ENCODE results near the gene SS18L1.

Gene SS18L1

DNA sequence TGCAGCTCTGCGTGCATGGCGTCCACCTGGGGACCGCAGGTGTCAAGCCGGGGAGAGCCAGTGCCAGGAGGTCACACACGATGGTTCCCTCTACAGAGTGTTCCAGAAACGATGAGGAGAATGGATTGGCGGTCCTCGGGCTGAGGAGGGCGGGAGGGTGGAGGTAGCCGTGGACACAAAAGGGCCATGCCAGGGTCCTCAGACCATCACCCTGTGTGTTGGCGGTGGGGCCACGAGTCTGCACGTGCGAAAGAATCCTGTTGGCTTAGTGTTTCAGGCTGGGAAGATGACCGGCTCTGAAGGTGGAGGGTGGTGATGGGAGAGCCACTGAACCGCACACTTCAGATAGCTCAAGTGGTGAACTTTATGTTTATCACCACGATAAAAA lies 62.8 kb downstream of the SS18L1 start:
- no peak for DNase-seq (ENCODE audit: low read depth in 1 of 2, low spot score in 1 of 2)
- no peak for TF ChIP-seq SPI1 (IDR thresholded peaks at IDR 0.05; ENCODE audit: borderline replicate concordance, low read depth)
- TF ChIP-seq, protein P1, sequence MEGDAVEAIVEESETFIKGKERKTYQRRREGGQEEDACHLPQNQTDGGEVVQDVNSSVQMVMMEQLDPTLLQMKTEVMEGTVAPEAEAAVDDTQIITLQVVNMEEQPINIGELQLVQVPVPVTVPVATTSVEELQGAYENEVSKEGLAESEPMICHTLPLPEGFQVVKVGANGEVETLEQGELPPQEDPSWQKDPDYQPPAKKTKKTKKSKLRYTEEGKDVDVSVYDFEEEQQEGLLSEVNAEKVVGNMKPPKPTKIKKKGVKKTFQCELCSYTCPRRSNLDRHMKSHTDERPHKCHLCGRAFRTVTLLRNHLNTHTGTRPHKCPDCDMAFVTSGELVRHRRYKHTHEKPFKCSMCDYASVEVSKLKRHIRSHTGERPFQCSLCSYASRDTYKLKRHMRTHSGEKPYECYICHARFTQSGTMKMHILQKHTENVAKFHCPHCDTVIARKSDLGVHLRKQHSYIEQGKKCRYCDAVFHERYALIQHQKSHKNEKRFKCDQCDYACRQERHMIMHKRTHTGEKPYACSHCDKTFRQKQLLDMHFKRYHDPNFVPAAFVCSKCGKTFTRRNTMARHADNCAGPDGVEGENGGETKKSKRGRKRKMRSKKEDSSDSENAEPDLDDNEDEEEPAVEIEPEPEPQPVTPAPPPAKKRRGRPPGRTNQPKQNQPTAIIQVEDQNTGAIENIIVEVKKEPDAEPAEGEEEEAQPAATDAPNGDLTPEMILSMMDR (IDR thresholded peaks at IDR 0.05; ENCODE audit: insufficient read depth, low read length), result no peak
- Histone ChIP-seq H3K27ac (replicated peaks) (no peak overlapping the region), H3K27me3 (ENCODE audit: insufficient read depth, poor library complexity, severe bottlenecking) (peaks cover 18% of the 10 kb centered on the region), H3K4me3 (replicated peaks; ENCODE audit: insufficient read depth, low read length) (no peak overlapping the region)

DNA sequence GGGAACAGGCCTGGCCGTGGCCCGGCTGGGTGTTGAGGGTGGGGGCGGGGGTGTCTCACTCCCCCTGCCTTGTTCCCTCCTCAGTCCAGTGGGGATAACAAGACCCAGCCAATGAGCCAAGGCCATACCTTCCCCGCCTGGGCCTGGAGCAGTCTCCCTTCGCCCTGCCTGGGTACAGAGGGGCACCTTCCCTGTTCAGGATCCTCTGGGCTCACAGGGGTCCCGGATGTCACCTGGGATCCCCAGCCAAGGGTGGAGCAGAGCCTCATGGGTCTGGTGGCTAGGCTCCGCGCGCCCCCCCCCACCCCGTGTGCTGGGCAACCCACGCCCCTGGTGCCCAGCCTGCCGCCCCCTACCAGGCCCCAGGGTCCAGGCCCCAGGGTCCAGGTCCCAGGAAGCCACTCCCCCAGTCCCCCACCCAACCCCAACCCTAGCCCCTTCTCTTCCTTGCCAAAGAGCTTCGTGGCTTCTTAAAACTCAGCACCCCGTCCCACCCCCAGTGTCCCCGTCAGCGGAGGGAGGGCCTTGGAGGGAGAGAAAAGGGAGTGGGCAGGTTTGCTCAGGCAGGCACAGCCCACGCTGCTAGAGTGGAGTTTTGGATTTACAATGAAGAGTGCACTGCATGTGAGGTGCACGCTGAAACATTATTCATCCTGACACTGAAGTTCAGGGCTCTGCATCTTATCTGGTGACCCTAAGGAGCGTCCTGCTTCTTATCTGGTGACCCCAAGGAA lies 64.7 kb downstream of the SS18L1 start:
- DNase-seq (ENCODE audit: low read depth in 1 of 2, low spot score in 1 of 2), result no peak
- TF ChIP-seq, protein P2, sequence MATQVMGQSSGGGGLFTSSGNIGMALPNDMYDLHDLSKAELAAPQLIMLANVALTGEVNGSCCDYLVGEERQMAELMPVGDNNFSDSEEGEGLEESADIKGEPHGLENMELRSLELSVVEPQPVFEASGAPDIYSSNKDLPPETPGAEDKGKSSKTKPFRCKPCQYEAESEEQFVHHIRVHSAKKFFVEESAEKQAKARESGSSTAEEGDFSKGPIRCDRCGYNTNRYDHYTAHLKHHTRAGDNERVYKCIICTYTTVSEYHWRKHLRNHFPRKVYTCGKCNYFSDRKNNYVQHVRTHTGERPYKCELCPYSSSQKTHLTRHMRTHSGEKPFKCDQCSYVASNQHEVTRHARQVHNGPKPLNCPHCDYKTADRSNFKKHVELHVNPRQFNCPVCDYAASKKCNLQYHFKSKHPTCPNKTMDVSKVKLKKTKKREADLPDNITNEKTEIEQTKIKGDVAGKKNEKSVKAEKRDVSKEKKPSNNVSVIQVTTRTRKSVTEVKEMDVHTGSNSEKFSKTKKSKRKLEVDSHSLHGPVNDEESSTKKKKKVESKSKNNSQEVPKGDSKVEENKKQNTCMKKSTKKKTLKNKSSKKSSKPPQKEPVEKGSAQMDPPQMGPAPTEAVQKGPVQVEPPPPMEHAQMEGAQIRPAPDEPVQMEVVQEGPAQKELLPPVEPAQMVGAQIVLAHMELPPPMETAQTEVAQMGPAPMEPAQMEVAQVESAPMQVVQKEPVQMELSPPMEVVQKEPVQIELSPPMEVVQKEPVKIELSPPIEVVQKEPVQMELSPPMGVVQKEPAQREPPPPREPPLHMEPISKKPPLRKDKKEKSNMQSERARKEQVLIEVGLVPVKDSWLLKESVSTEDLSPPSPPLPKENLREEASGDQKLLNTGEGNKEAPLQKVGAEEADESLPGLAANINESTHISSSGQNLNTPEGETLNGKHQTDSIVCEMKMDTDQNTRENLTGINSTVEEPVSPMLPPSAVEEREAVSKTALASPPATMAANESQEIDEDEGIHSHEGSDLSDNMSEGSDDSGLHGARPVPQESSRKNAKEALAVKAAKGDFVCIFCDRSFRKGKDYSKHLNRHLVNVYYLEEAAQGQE (IDR thresholded peaks at IDR 0.05; ENCODE audit: insufficient replicate concordance, low read depth), result no peak
- no peak for TF ChIP-seq GABPA (IDR thresholded peaks at IDR 0.05; ENCODE audit: low read depth)
- Histone ChIP-seq H3K27ac (replicated peaks) (no peak overlapping the region), H3K27me3 (ENCODE audit: insufficient read depth, poor library complexity, severe bottlenecking) (peaks cover 21% of the 10 kb centered on the region), H3K4me3 (replicated peaks; ENCODE audit: insufficient read depth, low read length) (no peak overlapping the region)

DNA sequence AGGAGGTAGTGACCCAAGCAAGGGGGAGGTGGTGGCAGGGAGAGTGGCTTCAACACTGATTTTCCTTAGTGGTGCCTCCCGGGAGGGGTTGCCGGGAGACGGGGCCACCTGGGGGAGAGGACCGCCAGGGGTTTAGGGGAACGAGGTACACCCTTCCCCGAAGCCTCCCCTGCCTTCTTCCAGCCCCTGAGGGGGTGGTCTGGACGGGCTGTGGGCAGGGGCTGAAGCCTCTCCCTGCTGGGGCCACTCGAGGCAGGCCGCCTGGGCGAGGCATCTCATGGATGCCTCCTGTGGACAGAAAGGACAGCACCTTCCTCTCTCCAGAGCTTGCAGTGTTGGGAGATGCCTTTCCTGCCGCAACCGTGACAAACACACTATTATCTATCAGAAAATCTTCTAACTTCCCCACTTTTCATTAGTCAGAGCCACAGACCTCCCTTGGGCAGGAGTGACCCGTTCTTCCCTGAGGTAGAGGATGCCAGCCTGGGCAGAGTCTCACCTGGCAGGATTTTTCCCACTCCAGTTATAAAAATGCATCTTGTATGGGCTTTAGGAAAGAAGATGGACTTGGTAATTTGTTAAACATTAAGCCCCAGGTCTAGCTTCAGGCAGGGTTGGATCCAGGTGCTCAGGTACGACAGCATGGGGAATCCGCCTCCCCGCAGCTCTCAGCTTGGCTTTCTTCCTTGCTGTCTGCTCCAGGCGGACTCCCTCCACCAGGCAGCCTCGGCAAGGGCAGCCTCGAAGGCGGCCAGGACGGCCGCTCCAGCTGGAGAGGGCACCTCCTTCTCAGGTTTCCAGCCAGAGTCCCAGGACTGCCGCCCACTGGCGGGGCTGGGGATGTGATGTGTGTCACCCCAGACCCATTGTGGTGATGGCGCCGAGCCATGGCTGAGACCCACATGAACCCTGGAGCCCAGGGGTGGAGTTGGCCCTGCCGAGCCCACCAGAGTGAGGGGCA lies 65.5 kb downstream of the SS18L1 start:
- TF ChIP-seq POLR2AphosphoS5 (IDR thresholded peaks at IDR 0.05; ENCODE audit: low read depth) (no peak), SPI1 (IDR thresholded peaks at IDR 0.05; ENCODE audit: borderline replicate concordance, low read depth) (no peak), GABPA (IDR thresholded peaks at IDR 0.05; ENCODE audit: low read depth) (no peak)
- TF ChIP-seq, protein P2 (IDR thresholded peaks at IDR 0.05; ENCODE audit: insufficient replicate concordance, low read depth), result no peak
- TF ChIP-seq, protein P1 (IDR thresholded peaks at IDR 0.05; ENCODE audit: insufficient read depth, low read length), result no peak
- no peak for DNase-seq (ENCODE audit: low read depth in 1 of 2, low spot score in 1 of 2)
- Histone ChIP-seq H3K27ac (replicated peaks) (no peak overlapping the region), H3K27me3 (ENCODE audit: insufficient read depth, poor library complexity, severe bottlenecking) (peaks cover 21% of the 10 kb centered on the region), H3K4me3 (replicated peaks; ENCODE audit: insufficient read depth, low read length) (no peak overlapping the region)

DNA sequence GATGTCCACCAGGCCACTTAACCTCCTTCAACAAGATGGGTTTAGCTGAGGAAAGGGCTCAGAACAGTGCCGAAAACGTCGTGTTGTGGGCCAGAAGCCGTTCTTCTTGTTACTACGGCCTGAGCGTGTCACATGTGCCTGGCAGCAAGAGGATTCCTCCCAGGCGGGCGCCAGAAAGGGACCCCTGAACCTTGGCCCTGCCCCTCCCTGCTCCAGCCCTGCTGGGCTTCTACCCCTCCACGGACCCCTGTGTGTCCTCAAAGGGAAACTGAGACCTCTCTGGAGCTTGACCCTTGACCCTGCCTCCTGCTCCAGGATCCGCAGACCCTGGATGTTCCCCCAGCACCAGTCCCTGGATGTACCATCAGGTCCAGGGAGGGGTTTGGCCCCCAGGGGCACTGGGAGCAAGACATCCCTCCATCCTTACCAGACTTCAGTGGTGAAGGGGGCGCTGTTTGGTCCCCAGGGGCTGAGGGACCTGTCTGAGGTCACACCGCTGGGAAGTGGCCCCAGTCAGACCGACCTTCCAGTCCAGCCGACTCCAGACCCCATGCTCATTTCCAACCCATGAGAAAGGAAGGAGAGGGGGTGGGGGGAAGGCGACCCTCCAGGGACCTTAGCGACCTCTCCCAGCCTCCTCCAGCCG lies 66.4 kb downstream of the SS18L1 start:
- Histone ChIP-seq H3K4me3 (replicated peaks; ENCODE audit: insufficient read depth, low read length) (no peak overlapping the region), H3K27me3 (ENCODE audit: insufficient read depth, poor library complexity, severe bottlenecking) (peaks cover 24% of the 10 kb centered on the region), H3K27ac (replicated peaks) (no peak overlapping the region)
- DNase-seq (ENCODE audit: low read depth in 1 of 2, low spot score in 1 of 2), result no peak
- TF ChIP-seq GABPA (IDR thresholded peaks at IDR 0.05; ENCODE audit: low read depth), result no peak
- TF ChIP-seq SPI1 (IDR thresholded peaks at IDR 0.05; ENCODE audit: borderline replicate concordance, low read depth), result no peak
- TF ChIP-seq, protein P1 (IDR thresholded peaks at IDR 0.05; ENCODE audit: insufficient read depth, low read length), result no peak
- TF ChIP-seq POLR2AphosphoS5 (IDR thresholded peaks at IDR 0.05; ENCODE audit: low read depth), result no peak
